Adrenal gland (tissue), 5 donors: Measurements from ENCODE around the gene PHF19.

Source experiments
- CTCF ChIP-seq, 6 experiments: fragments of 450-650 bp in 4 of 6; fragments of 200-600 bp in 2 of 6; sonication (generic) in 1 of 6; IDR thresholded peaks; 1 replicate in 5 of 6; 2 replicates in 1 of 6; pipeline versions ENCODE4 v1.5.1 to v1.8.0; 2016 to 2021; ENCODE audit warnings: antibody characterized with exemption in 6 of 6, mild to moderate bottlenecking in 2 of 6, moderate library complexity in 1 of 6
- POLR2A ChIP-seq, 2 donors: fragments of 450-650 bp; IDR thresholded peaks; one replicate each; pipeline ENCODE4 v1.6.1; 2017; ENCODE audit warnings: antibody characterized with exemption in 2 of 2, mild to moderate bottlenecking in 2 of 2, moderate library complexity in 1 of 2
- donor health status: DM: no; HTN: no; CAD: no.

- TF ChIP-seq CTCF (IDR thresholded peaks at IDR 0.05) (no peak), POLR2A (IDR thresholded peaks at IDR 0.05) (no peak)
Measured at GRCh38 chr9:120883608-120883996, 6.6 kb upstream of the PHF19 start.
